ENCODE data around the gene EFCAB6.

GRCh38 chr22:43635101-43635500 lies 177.0 kb downstream of the EFCAB6 start:
- TF ChIP-seq, protein P1, sequence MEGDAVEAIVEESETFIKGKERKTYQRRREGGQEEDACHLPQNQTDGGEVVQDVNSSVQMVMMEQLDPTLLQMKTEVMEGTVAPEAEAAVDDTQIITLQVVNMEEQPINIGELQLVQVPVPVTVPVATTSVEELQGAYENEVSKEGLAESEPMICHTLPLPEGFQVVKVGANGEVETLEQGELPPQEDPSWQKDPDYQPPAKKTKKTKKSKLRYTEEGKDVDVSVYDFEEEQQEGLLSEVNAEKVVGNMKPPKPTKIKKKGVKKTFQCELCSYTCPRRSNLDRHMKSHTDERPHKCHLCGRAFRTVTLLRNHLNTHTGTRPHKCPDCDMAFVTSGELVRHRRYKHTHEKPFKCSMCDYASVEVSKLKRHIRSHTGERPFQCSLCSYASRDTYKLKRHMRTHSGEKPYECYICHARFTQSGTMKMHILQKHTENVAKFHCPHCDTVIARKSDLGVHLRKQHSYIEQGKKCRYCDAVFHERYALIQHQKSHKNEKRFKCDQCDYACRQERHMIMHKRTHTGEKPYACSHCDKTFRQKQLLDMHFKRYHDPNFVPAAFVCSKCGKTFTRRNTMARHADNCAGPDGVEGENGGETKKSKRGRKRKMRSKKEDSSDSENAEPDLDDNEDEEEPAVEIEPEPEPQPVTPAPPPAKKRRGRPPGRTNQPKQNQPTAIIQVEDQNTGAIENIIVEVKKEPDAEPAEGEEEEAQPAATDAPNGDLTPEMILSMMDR (IDR thresholded peaks at IDR 0.05 in 2 of 3, conservative IDR thresholded peaks at IDR 0.05 in 1 of 3; ENCODE audit: control insufficient read depth in 2 of 3, extremely low read depth in 1 of 3, insufficient read depth in 1 of 3, low read depth in 3 of 3, low read length in 3 of 3), result no peak
- TF ChIP-seq ZNF274 (IDR thresholded peaks at IDR 0.05; ENCODE audit: insufficient read depth, insufficient read length) (no peak), LARP7 (IDR thresholded peaks at IDR 0.05) (no peak), SIN3A (IDR thresholded peaks at IDR 0.05; ENCODE audit: low read depth, low read length) (no peak), STAT3 (IDR thresholded peaks at IDR 0.05; ENCODE audit: low read depth, low read length) (no peak), JUNB (IDR thresholded peaks at IDR 0.05) (no peak), CREB1 (IDR thresholded peaks at IDR 0.05; ENCODE audit: low read depth) (no peak), EZH2 (IDR thresholded peaks at IDR 0.05; ENCODE audit: borderline replicate concordance, control insufficient read depth, low read depth, low read length) (no peak), FOS (IDR thresholded peaks at IDR 0.05; ENCODE audit: borderline replicate concordance, extremely low read depth, insufficient read length) (no peak)

All from GM12878 (cell line).